Measurements from ENCODE around the gene CHRNA5. TPM values are rescaled to one million over a fixed set of nuclear protein-coding genes. Genes with fewer than 3 reads are reported as not detected.

CHRNA5 gene
- total and polyA plus RNA-seq, 7 donors = 0.71 to 4.4 (median 3.1) TPM

GRCh38 chr15:78633348-78633747, 68.0 kb downstream of the CHRNA5 start:
- no peak overlapping the region for H3K27ac ChIP-seq
- H3K36me3 ChIP-seq (ENCODE audit: insufficient read depth in 1 of 2, low read depth in 1 of 2) = no peaks in the 10 kb centered on the region
- no peaks in the 10 kb centered on the region for H3K4me1 ChIP-seq
- 94 to 100% (median 96%) methylated on average over 2 of the region's 2 CpGs for WGBS, 3 donors
- H3K4me3 ChIP-seq = no peak overlapping the region
- ATAC-seq (no peak), DNase-seq (no peak)
- H3K9me3 ChIP-seq = peaks cover 6% of the 10 kb centered on the region
- H3K27me3 ChIP-seq (ENCODE audit: insufficient read depth in 3 of 3, low read length in 2 of 3) = peaks cover 0 to 13% (median 4%) of the 10 kb centered on the region in 3 donors
- intact Hi-C loops (cut with DNase I) = no loop called here
- no peak for TF ChIP-seq CTCF (IDR thresholded peaks at IDR 0.05)

DNA sequence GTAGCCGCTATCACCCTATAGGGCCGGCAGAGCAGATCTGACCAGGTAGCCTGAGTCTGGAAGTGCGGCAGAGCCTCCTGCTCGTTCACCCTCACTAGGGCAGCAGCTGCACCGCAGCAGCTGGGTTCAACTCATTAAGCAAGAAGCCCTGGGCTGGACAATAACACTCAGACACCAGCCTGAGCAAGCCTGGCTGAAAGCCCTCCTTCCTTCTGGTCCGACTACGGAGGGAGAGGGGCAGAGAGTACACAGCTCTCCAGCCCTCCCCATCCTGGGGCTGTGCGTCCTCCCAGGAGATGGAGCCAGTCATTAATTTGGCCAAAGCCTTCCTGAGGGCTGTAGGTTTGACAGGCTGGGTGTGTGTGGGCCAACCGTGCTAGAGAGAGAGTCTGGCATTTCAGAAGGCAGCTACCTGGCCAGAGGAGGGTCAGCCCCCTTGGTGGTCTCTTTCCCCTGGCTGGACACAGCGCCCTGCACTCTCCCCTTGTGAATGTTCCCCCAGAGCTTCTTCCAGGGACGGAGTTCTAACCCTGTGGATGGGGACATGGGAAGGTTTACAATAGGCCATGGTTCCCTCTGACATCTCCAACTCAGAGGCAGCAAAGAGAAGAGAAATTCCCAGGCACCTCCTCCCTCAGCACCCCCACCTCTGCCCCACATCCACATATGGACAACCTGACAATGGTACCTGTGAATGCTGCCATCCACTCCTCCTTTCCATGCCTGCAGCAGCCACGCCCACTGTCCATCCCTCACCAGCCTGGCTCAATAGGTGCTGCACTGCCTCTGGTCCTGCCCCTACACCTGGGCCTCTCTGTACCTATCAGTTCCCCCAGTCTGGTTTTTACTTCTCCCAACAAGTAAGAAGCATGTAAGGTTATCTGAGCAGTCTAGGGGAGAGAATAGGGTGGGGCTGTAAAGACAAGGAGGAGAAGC, 69.2 kb downstream of the CHRNA5 start:
- DNase-seq (no peak), ATAC-seq (no peak)
- no peaks in the 10 kb centered on the region for H3K4me1 ChIP-seq
- no peak for TF ChIP-seq CTCF (IDR thresholded peaks at IDR 0.05)
- H3K9me3 ChIP-seq = peaks cover 6% of the 10 kb centered on the region
- no peaks in the 10 kb centered on the region for H3K36me3 ChIP-seq (ENCODE audit: insufficient read depth in 1 of 2, low read depth in 1 of 2)
- H3K27me3 ChIP-seq (ENCODE audit: insufficient read depth in 3 of 3, low read length in 2 of 3) = peaks cover 0 to 4% (median 4%) of the 10 kb centered on the region in 3 donors
- no peak overlapping the region for H3K27ac ChIP-seq
- intact Hi-C loops (cut with DNase I) = loop anchor here in 1 of 2 donors (5.0 kb wide), 1 partner anchor 73 kb away; no protein-coding TSS in a partner anchor
- H3K4me3 ChIP-seq = no peak overlapping the region
- WGBS, 3 donors = 65 to 82% (median 73%) methylated on average over 11 to 12 of the region's 12 CpGs

DNA sequence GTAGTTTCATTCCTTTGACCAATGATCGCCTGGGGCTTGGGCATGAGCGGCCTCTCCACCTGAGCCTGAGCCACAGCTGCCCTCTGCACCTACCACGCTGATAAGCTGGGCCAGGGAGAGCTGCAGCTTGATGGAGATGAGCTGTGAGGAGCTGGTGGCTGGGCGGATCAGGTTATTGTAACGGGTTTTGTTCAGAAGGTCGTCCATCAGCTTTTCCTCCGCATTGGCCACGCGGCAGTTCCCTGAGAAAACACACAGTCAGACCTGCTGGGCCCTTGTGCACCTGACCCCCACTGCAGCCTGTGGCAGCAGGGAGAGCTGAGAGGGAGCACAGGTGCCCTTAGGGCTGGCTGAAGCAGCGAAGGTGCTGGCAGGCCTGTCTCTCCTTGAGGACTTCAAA, 70.0 kb downstream of the CHRNA5 start:
- H3K4me3 ChIP-seq = no peak overlapping the region
- ATAC-seq (no peak), DNase-seq (no peak)
- WGBS, 3 donors = 87 to 92% (median 90%) methylated on average over 10 of the region's 10 CpGs
- H3K27me3 ChIP-seq (ENCODE audit: insufficient read depth in 3 of 3, low read length in 2 of 3) = peaks cover 0 to 12% (median 4%) of the 10 kb centered on the region in 3 donors
- H3K27ac ChIP-seq = no peak overlapping the region
- intact Hi-C loops (cut with DNase I) = loop anchor here in 1 of 2 donors (5.0 kb wide), 1 partner anchor 72 kb away; no protein-coding TSS in a partner anchor
- no peaks in the 10 kb centered on the region for H3K4me1 ChIP-seq
- H3K9me3 ChIP-seq = peaks cover 6% of the 10 kb centered on the region
- no peak for TF ChIP-seq CTCF (IDR thresholded peaks at IDR 0.05)
- no peaks in the 10 kb centered on the region for H3K36me3 ChIP-seq (ENCODE audit: insufficient read depth in 1 of 2, low read depth in 1 of 2)

GRCh38 chr15:78636378-78636859, 71.1 kb downstream of the CHRNA5 start:
- H3K36me3 ChIP-seq (ENCODE audit: insufficient read depth in 1 of 2, low read depth in 1 of 2) = no peaks in the 10 kb centered on the region
- no peak overlapping the region for H3K27ac ChIP-seq
- WGBS, 3 donors = 88 to 98% (median 96%) methylated on average over 2 of the region's 2 CpGs
- H3K4me1 ChIP-seq = peaks cover 7% of the 10 kb centered on the region
- no peak overlapping the region for H3K4me3 ChIP-seq
- peaks cover 6% of the 10 kb centered on the region for H3K9me3 ChIP-seq
- peaks cover 0 to 20% (median 4%) of the 10 kb centered on the region in 3 donors for H3K27me3 ChIP-seq (ENCODE audit: insufficient read depth in 3 of 3, low read length in 2 of 3)
- intact Hi-C loops (cut with DNase I) = loop anchor here in 1 of 2 donors (5.0 kb wide), 1 partner anchor 71 kb away; no protein-coding TSS in a partner anchor
- TF ChIP-seq CTCF (IDR thresholded peaks at IDR 0.05) = no peak
- DNase-seq (no peak), ATAC-seq (no peak)

Measured in psoas muscle (tissue), 8 donors.